ENCODE data around the gene CCDC157.

CCDC157 gene

DNA sequence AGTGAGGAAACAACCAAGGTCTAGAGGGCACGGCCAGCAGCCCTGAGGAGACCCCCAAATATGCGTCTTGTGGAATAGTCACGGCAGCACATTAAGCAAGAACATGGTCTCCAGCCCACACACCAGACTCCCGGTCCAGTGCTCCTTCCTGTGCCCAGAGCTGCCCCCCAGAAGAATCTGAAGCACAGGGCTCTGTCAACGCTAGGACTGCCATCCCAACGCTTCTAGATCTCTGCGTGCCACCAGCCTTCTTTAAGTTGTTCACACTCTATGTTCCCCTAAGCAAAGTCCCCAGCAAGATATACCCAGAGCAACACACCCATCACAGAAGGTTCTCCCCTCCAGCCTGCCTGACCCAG lies 36.5 kb downstream of the CCDC157 start:
- DNase-seq (ENCODE audit: low read depth): no peak
- H3K4me3 ChIP-seq (ENCODE audit: control insufficient read depth, low read depth, low read length): no peak overlapping the region
- TF ChIP-seq, protein P1, sequence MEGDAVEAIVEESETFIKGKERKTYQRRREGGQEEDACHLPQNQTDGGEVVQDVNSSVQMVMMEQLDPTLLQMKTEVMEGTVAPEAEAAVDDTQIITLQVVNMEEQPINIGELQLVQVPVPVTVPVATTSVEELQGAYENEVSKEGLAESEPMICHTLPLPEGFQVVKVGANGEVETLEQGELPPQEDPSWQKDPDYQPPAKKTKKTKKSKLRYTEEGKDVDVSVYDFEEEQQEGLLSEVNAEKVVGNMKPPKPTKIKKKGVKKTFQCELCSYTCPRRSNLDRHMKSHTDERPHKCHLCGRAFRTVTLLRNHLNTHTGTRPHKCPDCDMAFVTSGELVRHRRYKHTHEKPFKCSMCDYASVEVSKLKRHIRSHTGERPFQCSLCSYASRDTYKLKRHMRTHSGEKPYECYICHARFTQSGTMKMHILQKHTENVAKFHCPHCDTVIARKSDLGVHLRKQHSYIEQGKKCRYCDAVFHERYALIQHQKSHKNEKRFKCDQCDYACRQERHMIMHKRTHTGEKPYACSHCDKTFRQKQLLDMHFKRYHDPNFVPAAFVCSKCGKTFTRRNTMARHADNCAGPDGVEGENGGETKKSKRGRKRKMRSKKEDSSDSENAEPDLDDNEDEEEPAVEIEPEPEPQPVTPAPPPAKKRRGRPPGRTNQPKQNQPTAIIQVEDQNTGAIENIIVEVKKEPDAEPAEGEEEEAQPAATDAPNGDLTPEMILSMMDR (conservative IDR thresholded peaks at IDR 0.05; ENCODE audit: control insufficient read depth, insufficient read depth, low read depth, low read length): no peak

DNA sequence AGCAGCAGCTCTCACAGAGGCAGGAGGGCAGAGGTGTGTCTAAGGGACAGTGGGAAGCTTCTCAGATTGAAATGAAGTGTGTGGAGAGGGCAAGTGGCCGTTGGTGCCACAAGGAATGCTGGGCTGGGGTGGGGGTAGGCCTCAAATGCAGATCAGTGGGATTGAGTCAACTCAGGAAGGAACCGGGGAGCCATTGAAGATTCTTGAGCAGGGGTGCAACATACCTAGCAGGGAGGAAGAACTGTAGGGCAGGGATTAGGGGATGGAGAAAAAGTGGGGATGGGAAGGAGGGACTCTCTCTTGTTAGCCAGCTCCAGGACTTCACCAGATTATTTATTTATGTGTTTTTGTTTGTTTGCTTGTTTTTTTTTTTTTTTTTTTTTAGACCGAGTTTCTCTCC lies 37.1 kb downstream of the CCDC157 start:
- no peak for DNase-seq (ENCODE audit: low read depth)
- TF ChIP-seq, protein P1 (conservative IDR thresholded peaks at IDR 0.05; ENCODE audit: control insufficient read depth, insufficient read depth, low read depth, low read length): no peak
- no peak overlapping the region for H3K4me3 ChIP-seq (ENCODE audit: control insufficient read depth, low read depth, low read length)

DNA sequence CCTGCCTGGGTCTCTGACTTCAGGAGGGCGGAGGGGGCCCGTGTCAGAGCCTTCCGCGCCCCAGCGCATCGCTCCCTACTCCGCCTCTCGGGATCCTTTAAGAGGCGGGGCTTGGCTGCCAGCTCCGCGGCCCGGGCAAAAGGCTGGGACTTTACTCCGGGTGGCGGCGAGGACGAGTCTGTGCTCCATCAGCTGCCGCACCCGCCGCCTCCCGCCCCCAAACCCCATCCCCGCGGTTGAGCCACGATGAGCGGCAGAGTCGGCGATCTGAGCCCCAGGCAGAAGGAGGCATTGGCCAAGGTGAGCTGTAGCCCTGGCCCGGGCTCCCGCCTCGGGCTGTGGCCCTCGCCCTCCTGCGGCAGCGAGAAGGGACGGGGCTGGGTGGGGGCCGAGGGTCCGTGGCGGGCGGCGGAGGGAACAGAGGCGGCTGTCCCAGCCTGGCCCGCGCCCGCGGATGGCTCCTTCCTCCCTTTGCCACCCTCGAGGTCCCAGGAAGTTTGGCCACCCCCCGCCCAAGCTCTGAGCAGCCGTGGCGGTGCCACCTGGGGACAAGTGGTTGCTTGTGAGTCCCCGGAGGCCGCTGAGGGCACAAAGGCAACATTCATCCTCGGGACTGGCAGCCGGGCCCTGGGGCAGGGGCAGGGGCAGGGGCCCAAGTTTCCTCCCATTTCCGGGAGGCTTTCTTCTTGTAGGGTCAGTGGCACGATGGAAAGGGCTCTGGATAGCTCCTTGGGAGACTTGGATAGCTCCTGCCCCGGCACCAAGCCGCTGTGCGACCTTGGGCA lies 40.3 kb downstream of the CCDC157 start, which contains the start of gene SEC14L2:
SEC14L2 (plus strand) TSS at position 148 of the 785 bp plus-strand sequence; CDS start at position 247, 99 bp downstream.
- DNase-seq (ENCODE audit: low read depth): peak; percentile 48
- TF ChIP-seq, protein P1 (conservative IDR thresholded peaks at IDR 0.05; ENCODE audit: control insufficient read depth, insufficient read depth, low read depth, low read length): no peak
- H3K4me3 ChIP-seq (ENCODE audit: control insufficient read depth, low read depth, low read length): peak within 1 kb of the TSS; percentile 78

DNA sequence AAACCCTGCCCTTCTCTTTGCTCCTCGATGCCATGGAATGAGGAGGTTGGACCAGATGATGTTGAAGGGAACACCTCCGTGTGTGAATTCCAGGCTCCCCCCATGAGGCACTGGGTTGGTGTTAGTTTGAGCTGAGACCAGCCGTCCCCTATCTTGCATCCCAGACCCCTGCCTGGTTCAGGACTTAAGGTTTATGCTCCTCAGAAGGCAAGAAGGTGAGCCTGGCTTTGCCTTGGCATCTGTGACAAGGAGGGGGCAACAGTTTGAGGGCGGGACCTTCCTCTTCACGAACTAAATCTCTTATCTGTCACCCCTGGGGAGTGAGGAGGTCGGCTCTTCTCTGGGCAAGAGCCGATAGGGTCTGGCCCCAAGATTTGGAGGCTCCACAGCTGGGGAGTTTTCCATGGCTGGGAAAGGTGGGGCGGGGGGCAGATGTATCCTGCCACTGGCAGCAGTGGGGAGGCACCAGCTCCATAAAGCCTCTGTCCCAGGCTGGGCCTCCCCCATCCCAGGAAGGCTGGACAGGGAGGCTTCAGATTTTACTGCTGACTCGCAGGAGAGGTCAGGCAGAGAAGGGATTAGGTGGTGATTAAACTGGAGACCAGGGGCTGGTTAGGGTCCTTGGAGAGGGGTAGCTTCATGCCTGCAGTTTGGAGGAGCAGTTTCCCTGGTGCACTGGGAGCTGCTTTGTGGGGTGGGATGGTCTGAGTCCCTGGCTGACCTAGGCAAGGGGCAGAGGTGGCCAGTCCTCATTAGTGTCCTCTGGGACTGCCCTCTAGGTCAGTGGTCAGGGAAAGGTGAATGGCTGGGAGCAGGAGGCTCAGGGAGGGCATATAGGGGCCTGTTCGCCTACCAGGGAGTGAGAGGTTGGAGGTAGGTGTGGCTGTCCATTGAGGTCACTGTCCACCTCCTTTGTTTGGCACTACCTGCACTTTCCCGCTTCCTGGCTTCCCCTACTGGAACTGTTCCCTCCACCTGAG lies 41.1 kb downstream of the CCDC157 start:
- TF ChIP-seq, protein P1 (conservative IDR thresholded peaks at IDR 0.05; ENCODE audit: control insufficient read depth, insufficient read depth, low read depth, low read length): no peak
- peak overlapping the region; percentile 78 for H3K4me3 ChIP-seq (ENCODE audit: control insufficient read depth, low read depth, low read length)
- no peak for DNase-seq (ENCODE audit: low read depth)

DNA sequence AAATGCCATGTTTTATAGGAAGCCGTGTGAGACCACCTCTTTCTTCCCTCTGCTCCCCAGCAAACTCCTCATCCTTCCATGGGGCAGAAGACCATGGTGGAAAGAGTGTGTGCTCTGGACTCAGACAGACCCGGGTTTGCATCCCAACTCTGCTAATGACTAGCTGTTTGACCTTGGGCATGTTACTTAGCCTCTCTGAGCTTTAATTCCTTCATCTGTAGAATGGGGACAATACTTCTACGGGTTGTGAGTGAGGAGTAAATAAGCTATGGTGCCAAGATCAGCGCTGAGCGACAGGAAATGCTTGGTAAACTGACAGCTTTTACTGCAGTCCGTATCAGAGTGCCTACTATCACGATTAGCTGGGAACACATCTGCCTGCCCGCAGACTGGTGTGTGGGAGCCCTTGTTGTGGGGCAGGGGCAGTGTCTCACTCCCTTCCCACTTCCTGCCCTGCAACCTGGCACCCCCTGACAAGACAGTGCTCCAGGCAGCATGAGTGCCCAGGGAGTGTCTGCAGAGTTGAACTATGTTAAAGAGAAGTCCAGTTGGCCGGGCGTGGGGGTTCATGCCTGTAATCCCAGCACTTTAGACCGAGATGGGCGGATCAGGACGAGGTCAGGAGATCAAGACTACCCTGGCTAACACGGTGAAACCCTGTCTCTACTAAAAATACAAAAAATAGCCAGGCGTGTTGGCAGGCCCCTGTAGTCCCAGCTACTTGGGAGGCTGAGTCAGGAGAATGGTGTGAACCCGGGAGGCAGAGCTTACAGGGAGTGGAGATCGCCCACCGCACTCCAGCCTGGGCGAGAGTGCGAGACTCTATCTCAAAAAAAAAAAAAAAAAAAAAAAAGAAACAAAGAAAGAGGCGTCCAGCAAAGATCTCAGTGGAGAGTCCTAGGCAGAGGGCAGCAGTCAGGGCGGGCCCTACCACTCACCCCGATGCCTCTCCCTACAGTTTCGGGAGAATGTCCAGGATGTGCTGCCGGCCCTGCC lies 42.2 kb downstream of the CCDC157 start:
- H3K4me3 ChIP-seq (ENCODE audit: control insufficient read depth, low read depth, low read length): peak overlapping the region; percentile 78
- peak; percentile 57 for DNase-seq (ENCODE audit: low read depth)
- TF ChIP-seq, protein P1 (conservative IDR thresholded peaks at IDR 0.05; ENCODE audit: control insufficient read depth, insufficient read depth, low read depth, low read length): no peak

DNA sequence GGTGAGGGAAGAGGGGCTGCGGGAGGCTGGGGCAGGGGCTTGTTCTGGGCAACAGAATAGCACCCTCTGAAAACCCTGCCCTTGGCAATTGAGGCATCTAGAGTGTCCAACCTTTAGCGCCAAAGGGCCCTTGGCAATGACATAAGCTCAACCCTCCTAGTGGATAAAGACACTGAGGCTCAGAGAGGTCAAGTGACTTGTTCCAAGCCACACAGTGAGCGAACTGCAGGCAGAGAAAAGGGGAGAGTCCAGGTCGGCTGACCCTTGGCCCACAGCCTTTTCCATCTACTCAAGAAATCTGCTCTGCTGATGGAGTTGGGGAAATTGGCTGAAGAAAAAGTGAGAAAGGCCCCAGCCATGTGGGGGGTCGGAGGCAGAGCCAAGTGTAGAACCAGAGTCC lies 42.9 kb downstream of the CCDC157 start:
- no peak for DNase-seq (ENCODE audit: low read depth)
- TF ChIP-seq, protein P1 (conservative IDR thresholded peaks at IDR 0.05; ENCODE audit: control insufficient read depth, insufficient read depth, low read depth, low read length): no peak
- H3K4me3 ChIP-seq (ENCODE audit: control insufficient read depth, low read depth, low read length): peak overlapping the region; percentile 19
